ENCODE data around the gene VTA1.
"Not testable (repeated sequence)": the region's sequence is repeated elsewhere in the genome, so short reads cannot be mapped to it uniquely, and the experiment has no call there.

The VTA1 gene

DNA sequence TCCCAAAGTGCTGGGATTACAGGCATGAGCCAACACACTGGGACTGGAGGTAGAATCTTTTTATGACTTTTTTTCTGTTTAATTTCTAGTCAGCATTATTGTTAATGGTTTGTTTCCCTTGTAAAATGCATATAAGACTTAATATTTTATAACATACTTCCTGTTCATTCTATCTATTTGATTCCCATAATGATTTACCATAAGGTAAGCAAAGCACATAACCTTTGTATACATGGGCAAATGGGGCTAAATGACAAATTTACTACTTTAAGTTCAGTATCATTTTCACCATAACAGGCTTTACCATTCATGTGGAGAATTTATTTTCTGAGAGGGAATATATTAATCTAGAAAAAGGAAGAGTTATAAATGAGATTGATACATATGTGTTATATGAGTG is 24.3 kb downstream of the VTA1 start:
- no peak for DNase-seq (ENCODE audit: low read depth in 2 of 2)

DNA sequence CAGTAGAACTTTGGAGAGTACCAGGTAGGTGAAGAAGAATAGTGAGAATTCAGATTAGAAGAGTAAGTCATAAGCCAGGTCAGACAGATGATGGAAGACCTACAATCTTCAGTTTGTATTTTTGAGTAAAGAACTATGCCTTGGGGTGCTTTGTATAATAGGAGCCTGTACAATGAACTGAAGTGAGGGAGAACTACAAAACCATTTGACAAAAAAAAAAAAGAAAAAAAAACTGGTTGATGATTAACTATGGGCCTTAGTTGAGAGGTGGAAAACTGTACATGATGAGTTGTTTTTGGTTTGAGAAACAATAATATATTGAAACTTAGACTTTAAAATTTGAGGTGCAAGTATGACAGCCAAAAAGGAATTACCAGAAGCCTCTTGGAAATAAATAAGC is 25.7 kb downstream of the VTA1 start:
- no peak for DNase-seq (ENCODE audit: low read depth in 2 of 2)

DNA sequence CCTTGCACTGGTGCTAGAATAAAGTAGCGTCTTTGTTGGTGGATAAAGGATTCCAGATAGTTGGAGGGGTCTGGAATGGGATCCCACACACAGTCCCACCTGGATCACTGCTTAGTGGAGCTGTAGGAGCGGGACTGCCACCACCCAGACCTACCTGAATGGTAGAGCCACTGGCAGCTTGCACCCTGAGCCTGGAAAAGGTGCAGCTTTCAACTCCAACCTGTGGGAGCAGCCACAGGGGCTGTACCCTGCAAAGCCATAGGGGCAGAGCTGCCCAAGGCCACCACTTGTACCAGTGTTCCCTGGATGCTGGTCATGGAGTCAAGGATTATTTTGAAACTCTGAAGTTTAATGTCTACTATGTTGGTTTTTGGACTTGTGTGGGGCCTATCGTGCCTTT is 26.9 kb downstream of the VTA1 start:
- no peak for DNase-seq (ENCODE audit: low read depth in 2 of 2)

DNA sequence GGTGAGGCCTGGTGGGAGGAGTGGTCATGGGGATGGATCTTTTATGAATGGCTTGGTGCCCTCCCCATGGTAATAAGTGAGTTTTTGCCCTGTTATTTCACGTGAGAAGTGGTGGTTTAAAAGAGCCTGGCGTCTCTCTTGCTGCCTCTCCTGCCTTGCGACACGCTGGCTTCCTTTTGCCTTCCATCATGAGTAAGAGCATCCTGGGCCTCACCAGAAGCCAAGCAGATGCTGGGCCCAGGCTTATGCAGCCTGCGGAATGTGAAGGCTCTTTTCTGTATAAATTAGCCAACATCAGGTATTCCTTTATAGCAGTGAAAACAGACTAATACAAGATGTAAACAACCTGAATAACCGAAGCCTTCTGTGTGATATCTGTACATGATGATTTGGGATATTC is 27.6 kb downstream of the VTA1 start:
- no peak for DNase-seq (ENCODE audit: low read depth in 2 of 2)

DNA sequence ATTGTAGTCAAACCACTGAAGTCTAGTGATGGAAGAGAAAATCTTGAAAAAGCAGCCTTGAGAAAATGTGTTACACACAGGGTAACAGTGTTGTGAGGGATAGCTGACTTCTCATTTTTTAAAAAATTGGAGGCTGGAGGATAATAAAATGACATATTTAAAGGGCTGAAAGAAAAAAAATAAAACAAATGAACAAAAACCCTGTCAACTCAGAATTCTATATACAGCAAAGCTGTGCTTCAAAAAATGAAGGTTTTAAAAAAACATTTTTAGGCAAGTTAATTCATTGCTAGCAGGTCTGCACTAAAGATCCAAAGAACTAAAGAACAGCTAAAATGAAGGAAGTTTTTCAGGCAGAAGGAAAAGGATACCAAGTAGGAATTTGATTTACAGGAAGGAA is 31.1 kb downstream of the VTA1 start:
- DNase-seq (ENCODE audit: low read depth in 2 of 2): no peak

DNA sequence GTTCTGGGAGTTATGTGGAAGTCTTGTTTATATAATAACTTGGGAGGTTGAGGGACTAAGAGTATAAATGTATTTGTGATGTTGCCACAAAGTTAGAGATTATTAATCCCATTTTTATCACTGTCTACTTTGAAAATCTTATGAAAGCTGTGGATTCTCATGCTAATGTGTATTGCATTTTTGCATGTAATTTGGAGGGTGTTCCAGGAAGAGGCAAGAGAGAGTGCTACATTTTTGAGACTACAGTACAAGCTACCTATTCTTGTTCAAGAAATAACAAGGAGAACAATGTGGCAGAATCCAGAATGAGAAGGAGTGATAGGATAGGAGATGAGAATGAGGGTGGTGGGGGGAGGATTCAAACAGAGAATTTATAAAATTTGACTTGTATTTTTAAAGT is 34.9 kb downstream of the VTA1 start:
- no peak for DNase-seq (ENCODE audit: low read depth in 2 of 2)

DNA sequence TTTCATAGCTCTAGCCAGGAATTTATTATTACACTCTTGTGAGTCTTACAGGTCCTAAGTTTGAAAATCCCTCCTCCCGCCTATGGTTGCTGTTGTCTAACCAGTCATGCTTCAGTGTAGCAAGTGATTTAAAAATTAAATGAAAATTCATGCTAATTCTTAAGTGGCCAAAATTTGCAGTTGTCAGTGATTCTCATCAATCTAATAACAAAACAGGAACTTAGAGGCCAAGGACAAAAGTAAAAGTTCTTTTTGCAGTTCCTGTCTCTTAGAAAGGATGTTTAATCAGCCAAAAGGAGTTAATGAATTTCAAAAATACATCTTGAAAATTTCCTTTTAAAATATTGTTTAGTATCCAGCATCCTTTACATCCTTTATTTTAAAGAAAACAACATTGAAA is 36.3 kb downstream of the VTA1 start:
- no peak for DNase-seq (ENCODE audit: low read depth in 2 of 2)

DNA sequence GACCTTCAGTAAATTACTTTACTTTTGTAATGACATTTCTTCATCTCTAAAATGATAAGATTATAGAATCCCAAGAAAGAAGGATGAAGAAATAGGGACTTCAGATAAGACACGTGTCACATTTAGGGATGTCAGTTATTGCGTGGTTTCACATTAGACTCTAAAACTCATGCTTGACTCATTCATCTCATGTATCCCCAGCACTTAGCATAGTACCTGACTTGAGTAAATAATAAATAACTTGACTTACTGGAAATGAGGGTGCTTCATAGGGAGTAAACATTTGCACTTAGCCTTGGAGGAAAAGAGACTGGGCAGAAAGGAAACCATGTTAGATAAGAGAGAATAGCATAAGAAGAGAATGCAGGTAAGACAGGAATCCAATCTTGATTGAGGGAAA is 37.2 kb downstream of the VTA1 start:
- DNase-seq (ENCODE audit: low read depth in 2 of 2): no peak

DNA sequence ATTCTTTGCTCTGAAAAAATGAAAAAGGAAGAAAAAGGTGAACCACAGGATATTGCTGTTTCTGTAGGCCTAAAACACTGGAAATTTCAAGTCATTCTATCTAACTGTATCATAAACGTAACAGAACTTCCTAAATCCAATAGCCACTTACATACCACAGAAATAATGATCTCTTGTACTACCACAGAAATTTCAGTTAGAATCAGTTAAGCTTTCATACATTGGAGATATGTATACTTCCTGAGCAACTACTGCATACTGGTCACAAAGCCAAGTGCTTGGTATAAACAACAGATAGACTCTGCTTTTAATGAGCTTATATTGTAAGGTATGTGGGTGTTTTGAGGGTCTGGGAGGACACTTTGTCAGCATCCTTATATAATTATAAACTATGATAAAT is 38.6 kb downstream of the VTA1 start:
- no peak for DNase-seq (ENCODE audit: low read depth in 2 of 2)

DNA sequence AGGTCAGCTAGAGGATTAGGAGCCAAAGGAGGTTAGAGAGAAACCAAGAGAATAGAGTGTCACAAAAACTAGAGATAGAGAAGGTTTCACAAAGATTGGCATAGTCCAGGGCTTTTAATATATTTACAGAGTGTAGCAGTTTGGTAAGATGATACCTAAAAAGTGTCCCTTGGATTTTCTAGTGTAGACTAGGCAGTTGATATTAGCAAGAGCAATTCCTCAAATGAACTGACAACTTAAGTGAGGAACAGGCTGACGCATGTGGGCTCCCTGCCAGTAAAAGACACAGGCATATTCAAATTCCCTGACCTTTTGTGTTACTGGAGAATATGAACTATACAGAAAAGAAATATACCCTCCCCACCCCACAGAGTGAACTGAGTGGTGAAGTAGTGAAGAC is 40.1 kb downstream of the VTA1 start:
- no peak for DNase-seq (ENCODE audit: low read depth in 2 of 2)

DNA sequence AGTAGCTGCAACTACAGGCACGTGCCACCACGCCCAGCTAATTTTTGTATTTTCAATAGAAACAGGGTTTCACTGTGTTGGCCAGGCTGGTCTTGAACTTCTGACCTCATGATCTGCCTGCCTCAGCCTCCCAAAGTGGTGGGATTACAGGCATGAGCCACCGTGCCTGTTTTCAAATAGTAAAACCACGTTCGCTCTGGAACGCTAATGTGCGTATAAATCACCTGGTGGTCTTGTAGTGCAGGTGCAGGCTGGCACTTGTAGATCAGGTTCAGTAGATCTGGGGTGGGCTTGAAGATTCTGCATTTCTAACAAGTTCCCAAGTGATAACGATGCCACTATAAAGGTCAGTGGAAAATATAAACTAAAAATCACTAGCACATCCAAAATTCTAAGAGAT is 41.3 kb downstream of the VTA1 start:
- not testable (repeated sequence) for DNase-seq (ENCODE audit: low read depth in 2 of 2)

DNA sequence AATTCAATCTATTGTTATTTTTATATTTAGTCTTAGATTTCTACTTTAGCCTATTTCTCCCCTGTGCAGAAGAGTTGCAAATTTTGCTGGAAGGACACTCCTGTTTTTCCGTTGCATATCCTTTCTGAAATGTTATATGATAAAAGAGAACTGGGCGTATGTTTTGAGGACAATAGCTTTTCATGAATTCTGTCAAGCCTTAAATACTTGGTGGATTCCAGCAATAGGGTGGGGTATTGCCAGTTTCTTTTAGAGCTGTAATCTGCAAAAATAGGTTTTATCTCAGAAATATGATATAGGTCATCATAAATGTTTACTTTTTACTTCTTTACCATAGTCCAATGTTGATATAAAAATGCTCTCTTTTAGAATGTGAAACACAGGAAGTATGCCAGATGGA is 42.0 kb downstream of the VTA1 start:
- DNase-seq (ENCODE audit: low read depth in 2 of 2): no peak

DNA sequence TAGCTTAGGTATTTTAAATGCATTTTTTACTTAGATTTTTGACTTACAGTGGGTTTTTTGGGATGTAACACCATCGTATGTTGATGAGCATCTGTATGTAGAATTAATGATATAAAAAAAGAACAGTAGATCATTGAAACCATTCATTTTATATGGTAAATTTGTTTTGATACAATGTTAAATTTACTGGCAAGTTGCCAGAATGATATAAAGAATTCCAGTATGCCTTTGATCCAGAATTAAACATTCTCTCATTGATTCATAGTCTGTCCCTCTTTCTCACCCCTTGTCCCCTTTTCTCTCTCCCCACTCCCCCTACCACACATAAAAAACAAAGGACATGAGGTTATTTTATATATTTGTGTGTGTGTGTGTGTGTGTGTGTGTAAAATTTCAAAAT is 45.3 kb downstream of the VTA1 start:
- no peak for DNase-seq (ENCODE audit: low read depth in 2 of 2)

DNA sequence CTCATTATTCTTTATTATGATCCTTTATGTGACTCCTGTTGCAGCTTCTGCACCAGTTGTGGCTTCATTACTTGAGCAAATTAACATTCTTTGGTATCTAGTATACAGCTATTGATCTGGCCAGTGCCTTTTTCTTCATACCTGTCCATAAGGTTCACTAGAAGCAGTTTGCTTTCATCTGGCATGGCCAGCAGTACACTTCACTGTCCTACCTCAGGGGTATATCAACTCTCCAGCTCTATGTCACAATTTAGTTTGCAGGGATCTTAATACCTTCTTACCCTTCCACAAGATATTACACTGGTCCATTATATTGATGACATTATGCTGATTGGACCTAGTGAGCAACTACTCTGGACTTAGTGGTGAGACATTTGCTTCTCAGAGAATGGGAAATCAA is 46.6 kb downstream of the VTA1 start:
- no peak for DNase-seq (ENCODE audit: low read depth in 2 of 2)

DNA sequence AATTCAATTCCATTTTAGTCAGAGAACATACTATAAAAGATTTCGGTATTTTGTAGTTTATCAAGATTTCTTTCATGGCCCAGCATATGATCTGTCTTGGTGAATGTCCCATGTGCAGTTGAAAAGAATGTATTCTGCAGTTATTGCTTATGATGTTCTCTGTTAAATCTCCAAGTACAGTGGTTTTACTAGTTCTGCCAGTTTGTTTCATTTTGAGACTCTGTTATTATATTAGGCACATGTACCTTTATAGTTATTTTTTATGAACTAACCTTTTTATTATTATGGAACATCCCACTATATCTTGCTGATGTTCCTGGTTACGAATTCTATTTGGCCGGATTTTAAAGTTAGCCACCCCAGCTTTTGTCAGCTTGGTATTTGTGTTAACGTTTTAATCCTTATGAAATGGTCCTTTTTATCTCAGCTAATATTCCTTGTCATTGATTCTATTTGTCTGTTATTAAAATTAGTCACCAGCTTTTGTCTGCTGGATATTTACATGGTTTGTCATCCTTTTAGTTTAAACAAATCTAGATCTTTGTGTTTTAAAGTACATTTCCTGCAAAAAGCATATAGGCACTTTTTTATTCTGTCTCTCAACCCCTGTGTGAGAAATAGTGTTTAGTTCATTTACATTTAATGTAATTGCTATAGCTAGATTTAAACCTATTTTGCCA is 48.9 kb downstream of the VTA1 start:
- DNase-seq (ENCODE audit: low read depth in 2 of 2): no peak

DNA sequence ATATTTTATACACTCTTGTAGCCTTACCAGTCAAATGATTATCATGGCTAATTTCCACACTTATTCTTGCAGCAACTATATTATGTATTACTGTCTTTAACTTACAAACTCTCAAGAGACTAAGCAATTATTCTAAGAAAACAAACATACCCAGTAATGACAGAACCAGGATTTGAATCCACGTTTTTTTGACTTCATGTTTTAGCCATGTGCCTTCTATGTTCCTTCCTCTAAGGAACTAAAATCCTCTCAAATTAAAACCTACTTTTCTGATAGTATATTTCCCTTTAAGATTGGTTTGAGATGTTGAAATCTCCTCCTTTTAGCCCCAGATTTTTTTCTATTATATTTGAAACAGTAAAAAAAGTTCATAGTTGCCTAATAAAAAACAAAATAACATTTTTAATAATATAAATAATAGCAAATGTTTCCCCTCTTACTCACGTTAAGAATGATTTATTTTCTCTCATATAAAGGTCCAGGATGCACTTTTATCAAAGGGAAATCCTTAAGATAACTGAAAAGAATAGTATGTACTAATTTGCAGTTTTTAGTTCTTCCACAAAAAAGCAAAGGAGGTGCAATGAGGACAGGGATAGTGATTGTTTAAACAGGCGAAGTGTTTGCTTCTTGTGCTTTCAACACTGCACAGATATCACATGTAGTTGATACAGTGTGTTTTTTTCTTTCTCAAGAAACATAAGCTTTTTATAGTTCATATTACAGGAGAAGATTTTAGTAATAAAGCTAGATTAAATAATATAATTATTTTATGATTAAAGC is 54.0 kb downstream of the VTA1 start:
- no peak for DNase-seq (ENCODE audit: low read depth in 2 of 2)

DNA sequence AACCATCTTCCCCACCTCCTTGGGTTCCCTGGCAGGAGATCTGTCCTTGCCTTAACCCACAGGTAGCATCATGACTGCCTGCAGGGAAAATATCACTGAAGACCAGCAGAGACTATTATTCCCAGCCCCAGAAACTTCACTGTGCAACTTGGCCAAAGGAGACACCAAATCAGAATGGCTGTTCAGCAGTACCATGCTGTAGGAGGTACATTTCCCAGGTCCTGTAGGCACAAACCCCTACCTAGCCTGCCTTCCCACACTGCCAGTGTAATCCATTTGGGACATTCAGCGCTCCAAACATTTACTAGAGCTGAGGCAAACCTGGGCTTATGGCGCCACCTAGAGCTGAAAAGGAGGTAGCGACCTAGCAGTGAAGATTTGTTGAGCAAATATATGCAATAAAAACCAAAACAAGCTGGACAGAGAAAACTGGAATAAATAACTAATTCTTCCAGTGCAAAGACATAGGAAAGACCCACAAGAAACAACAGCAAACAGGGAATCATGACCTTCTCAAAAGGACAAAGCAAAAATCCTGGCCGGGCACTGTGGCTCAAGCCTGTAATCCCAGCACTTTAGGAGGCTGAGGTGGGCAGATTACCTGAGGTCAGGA is 60.3 kb downstream of the VTA1 start:
- DNase-seq (ENCODE audit: low read depth in 2 of 2): peak in 1 of 2 donors; percentile 5

DNA sequence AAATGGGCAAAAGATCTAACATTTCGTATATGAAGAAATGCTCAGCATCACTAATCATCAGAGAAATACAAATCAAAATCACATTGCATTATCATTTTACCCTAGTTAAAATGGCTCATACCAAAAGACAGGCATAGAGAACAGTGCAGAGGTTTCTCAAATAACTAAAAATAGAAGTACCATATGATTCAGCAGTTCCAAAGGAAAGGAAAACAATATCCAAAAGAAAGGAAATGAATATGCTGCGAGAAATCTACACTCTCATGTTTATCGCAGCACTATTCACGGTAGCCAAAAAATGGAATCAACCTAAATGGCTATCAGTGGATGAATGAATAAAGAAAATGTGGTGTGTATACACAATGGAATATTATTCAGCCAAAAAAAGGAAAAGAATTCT is 63.5 kb downstream of the VTA1 start:
- no peak for DNase-seq (ENCODE audit: low read depth in 2 of 2)

DNA sequence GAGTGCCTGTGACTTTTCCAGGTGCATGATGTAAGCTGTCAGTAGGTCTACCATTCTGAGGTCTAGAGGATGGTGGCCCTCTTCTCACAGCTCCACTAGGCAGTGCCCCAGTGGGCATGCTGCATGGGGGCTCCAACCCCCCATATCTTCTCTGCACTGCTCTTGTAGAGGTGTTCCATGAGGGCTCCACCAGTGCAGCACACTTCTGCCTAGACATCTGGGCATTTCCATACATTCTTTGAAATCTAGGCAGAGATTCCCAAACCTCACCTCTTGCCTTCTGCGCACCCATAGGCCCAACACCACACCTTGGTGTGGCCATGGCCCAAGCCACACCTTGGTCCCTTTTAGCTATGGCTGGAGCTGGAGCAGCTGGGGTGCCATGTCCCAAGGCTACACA is 66.3 kb downstream of the VTA1 start:
- no peak for DNase-seq (ENCODE audit: low read depth in 2 of 2)

DNA sequence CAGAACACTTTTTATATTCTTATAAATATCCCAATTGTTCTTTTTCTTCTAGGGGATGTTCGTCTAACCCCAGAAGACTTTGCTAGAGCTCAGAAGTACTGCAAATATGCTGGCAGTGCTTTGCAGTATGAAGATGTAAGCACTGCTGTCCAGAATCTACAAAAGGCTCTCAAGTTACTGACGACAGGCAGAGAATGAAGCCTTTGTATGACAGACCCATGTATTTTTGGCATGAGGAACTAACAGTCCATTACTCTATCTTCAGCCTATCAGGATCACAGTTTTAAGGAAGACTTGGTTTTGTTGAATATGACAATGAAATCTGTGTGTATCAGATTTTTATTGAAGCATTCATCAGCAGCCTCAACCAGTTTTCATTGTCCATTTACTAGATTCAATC is 71.4 kb downstream of the VTA1 start:
- DNase-seq (ENCODE audit: low read depth in 2 of 2): no peak

DNA sequence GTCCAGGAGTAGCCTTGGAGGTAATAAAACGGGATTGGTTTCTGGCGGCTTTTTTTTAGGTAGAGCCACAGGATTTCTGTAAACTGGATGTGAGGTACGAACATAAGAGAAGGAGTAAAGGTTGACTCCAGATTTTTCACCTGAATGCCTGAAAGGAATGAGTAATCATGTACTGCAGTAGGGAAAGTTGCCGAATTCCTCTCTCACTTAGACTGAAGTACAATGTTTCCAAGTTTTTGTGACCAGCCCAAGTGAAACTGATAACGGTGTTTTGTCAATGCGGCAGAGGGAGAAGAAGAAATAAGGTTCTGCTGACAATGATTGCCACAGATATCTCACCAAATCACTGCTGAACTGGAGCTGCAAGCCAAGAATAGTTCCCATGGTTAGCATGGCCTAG is 75.0 kb downstream of the VTA1 start:
- DNase-seq (ENCODE audit: low read depth in 2 of 2): no peak

DNA sequence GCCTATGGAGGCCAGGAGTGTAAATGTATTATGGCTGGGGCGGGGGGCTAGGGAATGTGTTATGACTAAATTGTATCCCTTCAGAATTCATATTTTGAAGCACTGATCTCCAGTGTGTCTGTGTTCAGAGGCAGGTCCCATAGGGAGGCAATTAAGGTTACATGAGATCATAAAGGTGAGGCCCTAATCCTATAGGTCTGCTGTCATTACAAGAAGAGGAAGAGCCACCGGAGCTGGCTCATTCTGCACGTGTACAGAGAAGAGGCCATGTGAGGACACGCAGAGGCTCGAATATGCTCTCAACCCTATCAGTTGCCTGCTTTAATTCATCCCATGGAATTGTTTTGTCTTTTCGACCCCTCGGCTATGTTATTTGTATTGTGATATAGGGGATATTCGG is 76.9 kb downstream of the VTA1 start:
- no peak for DNase-seq (ENCODE audit: low read depth in 2 of 2)

DNA sequence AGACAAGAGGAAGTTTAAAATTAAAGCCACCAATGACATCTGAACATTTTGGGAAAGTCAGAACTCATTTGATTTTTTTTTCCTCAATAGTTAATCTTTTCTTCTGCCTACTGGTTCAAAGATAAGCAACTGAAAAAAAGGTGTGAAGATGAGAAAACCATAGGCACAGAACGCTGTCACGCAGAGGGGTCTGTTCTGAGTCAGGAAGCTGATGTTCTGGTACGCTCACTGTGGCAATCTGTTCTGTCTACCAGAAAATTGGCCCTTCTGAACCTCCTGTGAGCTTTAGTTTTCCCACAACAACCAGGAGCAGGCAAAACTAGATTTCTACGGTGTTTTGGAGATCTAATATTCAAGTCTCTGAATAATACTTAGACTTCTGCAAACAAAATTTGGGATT is 78.1 kb downstream of the VTA1 start:
- DNase-seq (ENCODE audit: low read depth in 2 of 2): no peak

Measured in stimulated activated CD8-positive, alpha-beta memory T cell treated with anti-CD3 and anti-CD28 coated beads, Interleukin-2, amount 100 ng/mL, for 48 hours (primary cell).